CD8-positive, alpha-beta memory T cell (primary cell): ENCODE results near the gene PTGFRN. TPM values are rescaled to one million over a fixed set of nuclear protein-coding genes. Genes with fewer than 3 reads are reported as not detected.

ENCODE experiments used
- CTCF ChIA-PET: fragments of 350-600 bp; sonication (Branson Sonifier 250); formaldehyde crosslinking; loops from one replicate; lab custom pipeline; 2021; ENCODE audit warnings: antibody characterized with exemption; lab: Charles Lee
- POLR2A ChIA-PET: fragments of 350-600 bp; sonication (Branson Sonifier 250); formaldehyde crosslinking; loops from one replicate; lab custom pipeline; 2021; ENCODE audit warnings: antibody characterized with exemption; lab: Charles Lee
- DNase-seq, 5 donors: peaks; one replicate each; pipeline versions ENCODE4 v3.0.0 to v3.0.0-alpha.2; 2020 to 2022; ENCODE audit warnings: mixed read lengths in 1 of 5
- H3K27ac ChIP-seq: one replicate; pipeline ENCODE4 v1.7.0; 2013; ENCODE audit warnings: low read depth, mild to moderate bottlenecking, low read length, moderate library complexity
- H3K27me3 ChIP-seq: 2 replicates; pipeline ENCODE4 v1.7.0; 2013; ENCODE audit warnings: low read length, mild to moderate bottlenecking; ENCODE audit not compliant: insufficient read depth, poor library complexity, severe bottlenecking
- H3K36me3 ChIP-seq: 2 replicates; pipeline ENCODE4 v1.7.0; 2013; ENCODE audit warnings: mild to moderate bottlenecking, low read length, moderate library complexity; ENCODE audit not compliant: insufficient read depth
- H3K4me1 ChIP-seq: 2 replicates; pipeline ENCODE4 v1.7.0; 2013; ENCODE audit warnings: mild to moderate bottlenecking, low read length, moderate library complexity; ENCODE audit not compliant: insufficient read depth
- H3K4me3 ChIP-seq: 2 replicates; pipeline ENCODE4 v1.7.0; 2013; ENCODE audit warnings: mild to moderate bottlenecking, low read length
- H3K9me3 ChIP-seq: 2 replicates; pipeline ENCODE4 v1.7.0; 2013; ENCODE audit warnings: mild to moderate bottlenecking, low read length
- H3K27ac Mint-ChIP-seq, 8 donors: one replicate each; pipeline ENCODE4 v1.8.0; 2020 to 2021; ENCODE audit warnings: mixed read lengths in 8 of 8, mild to moderate bottlenecking in 6 of 8, inconsistent platforms in 3 of 8, moderate library complexity in 3 of 8
- H3K27me3 Mint-ChIP-seq, 2 donors: one replicate each; pipeline ENCODE4 v1.8.0; 2020 to 2021; ENCODE audit warnings: mixed read lengths in 2 of 2, mild to moderate bottlenecking in 1 of 2, moderate library complexity in 1 of 2
- H3K36me3 Mint-ChIP-seq, 3 donors: one replicate each; pipeline ENCODE4 v1.8.0; 2020 to 2021; ENCODE audit warnings: mixed read lengths in 3 of 3, inconsistent platforms in 1 of 3, mild to moderate bottlenecking in 1 of 3
- H3K4me1 Mint-ChIP-seq, 3 donors: one replicate each; pipeline ENCODE4 v1.8.0; 2020 to 2021; ENCODE audit warnings: mixed read lengths in 3 of 3, inconsistent platforms in 1 of 3, mild to moderate bottlenecking in 1 of 3
- H3K4me3 Mint-ChIP-seq, 7 donors: one replicate each; pipeline ENCODE4 v1.8.0; 2020 to 2021; ENCODE audit warnings: mixed read lengths in 7 of 7, mild to moderate bottlenecking in 6 of 7, moderate library complexity in 4 of 7, inconsistent platforms in 2 of 7
- H3K9me3 Mint-ChIP-seq, 5 donors: one replicate each; pipeline ENCODE4 v1.8.0; 2020 to 2022; ENCODE audit warnings: mixed read lengths in 5 of 5, mild to moderate bottlenecking in 3 of 5, moderate library complexity in 2 of 5, inconsistent platforms in 1 of 5
- polyA plus RNA-seq: library from polyadenylated mRNA; unstranded; fragments of 300-500 nt; fragmentation: Illumina TruSeq; gene quantifications from one replicate; pipeline ENCODE4 v1.2.3, GENCODE V29; 2021
- total RNA-seq, 2 experiments: library from RNA; stranded (reverse); gene quantifications; one replicate each; pipeline ENCODE4 v1.2.3, GENCODE V29; 2021

Gene PTGFRN
- total and polyA plus RNA-seq, 3 experiments from 2014 or later, result 0.39 to 6.5 (median 6.1) TPM

DNA sequence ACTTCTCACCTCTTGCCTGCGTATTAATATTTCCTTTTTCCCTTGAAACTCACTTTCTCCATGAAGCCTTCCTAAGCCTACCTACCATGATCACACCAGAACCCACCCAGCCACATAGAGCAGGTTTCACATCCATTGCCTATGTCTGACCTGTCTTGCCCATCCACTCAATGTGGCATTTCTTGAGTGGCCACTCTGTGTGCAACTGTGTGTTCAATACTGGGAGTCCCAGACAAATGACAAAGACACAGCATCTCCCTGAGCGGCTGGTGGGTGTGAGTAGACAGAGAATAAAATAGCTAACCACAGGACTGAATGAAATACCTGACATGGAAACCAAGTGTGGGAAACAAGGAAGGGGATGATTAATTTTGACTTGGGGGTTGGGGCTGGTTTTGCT lies 3.1 kb downstream of the PTGFRN start:
- H3K4me3 Mint-ChIP-seq, result no peak overlapping the region
- H3K9me3 ChIP-seq, result no peaks in the 10 kb centered on the region
- no peak for DNase-seq
- H3K4me3 ChIP-seq, result no peak overlapping the region
- peaks cover 4 to 5% (median 5%) of the 10 kb centered on the region in 3 donors for H3K4me1 Mint-ChIP-seq
- peaks cover 2 to 20% of the 10 kb centered on the region in 2 donors for H3K27me3 Mint-ChIP-seq
- H3K9me3 Mint-ChIP-seq, result no peaks in the 10 kb centered on the region
- ChIA-PET CTCF (no interaction called here), POLR2A (interaction anchor here (0.6 kb wide), 1 partner anchor 188 kb away, joined by 3 read pairs; no protein-coding TSS in a partner anchor)
- no peaks in the 10 kb centered on the region for H3K36me3 ChIP-seq
- H3K27ac Mint-ChIP-seq, result no peak overlapping the region
- H3K27ac ChIP-seq, result no peak overlapping the region
- peaks cover 19% of the 10 kb centered on the region for H3K4me1 ChIP-seq
- no peaks in the 10 kb centered on the region for H3K36me3 Mint-ChIP-seq
- no peaks in the 10 kb centered on the region for H3K27me3 ChIP-seq

DNA sequence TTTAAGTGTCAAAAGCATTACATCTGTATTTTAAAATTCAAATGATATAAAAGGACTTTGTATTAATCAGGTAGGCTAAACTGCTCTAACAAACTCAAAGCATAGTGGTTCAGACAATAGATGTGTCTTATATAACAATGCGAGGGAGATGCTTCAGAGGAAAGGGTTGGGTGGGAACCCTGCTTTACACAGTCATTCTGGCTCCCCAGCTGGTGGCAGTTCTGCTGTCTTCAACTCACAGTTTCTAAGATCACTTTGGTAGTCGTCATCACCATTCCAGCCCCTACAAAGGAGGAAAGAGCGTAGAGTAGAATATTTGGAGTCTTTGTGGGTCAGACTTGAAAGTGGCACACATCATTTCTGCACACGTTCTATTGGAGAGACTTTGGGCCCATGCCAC lies 4.2 kb downstream of the PTGFRN start:
- H3K27me3 ChIP-seq, result no peaks in the 10 kb centered on the region
- no peak overlapping the region for H3K27ac Mint-ChIP-seq
- H3K27ac ChIP-seq, result no peak overlapping the region
- no peak for DNase-seq
- no peaks in the 10 kb centered on the region for H3K36me3 ChIP-seq
- H3K4me3 Mint-ChIP-seq, result no peak overlapping the region
- no peaks in the 10 kb centered on the region for H3K36me3 Mint-ChIP-seq
- no peak overlapping the region for H3K4me3 ChIP-seq
- peaks cover 19% of the 10 kb centered on the region for H3K4me1 ChIP-seq
- ChIA-PET CTCF (no interaction called here), POLR2A (no interaction called here)
- no peaks in the 10 kb centered on the region for H3K9me3 Mint-ChIP-seq
- peaks cover 4 to 5% (median 4%) of the 10 kb centered on the region in 3 donors for H3K4me1 Mint-ChIP-seq
- H3K27me3 Mint-ChIP-seq, result peaks cover 2 to 17% of the 10 kb centered on the region in 2 donors
- H3K9me3 ChIP-seq, result no peaks in the 10 kb centered on the region

GRCh38 chr1:116914667-116915066 lies 5.0 kb downstream of the PTGFRN start:
- H3K36me3 ChIP-seq, result no peaks in the 10 kb centered on the region
- ChIA-PET CTCF (no interaction called here), POLR2A (interaction anchor here (0.6 kb wide), 1 partner anchor 25 kb away, joined by 3 read pairs; no protein-coding TSS in a partner anchor)
- no peak overlapping the region for H3K27ac Mint-ChIP-seq
- DNase-seq, result no peak
- peaks cover 2 to 11% of the 10 kb centered on the region in 2 donors for H3K27me3 Mint-ChIP-seq
- H3K9me3 Mint-ChIP-seq, result no peaks in the 10 kb centered on the region
- no peaks in the 10 kb centered on the region for H3K27me3 ChIP-seq
- H3K4me1 Mint-ChIP-seq, result peaks cover 0 to 3% (median 0%) of the 10 kb centered on the region in 3 donors
- H3K4me3 ChIP-seq, result no peak overlapping the region
- no peak overlapping the region for H3K27ac ChIP-seq
- H3K4me3 Mint-ChIP-seq, result no peak overlapping the region
- no peaks in the 10 kb centered on the region for H3K36me3 Mint-ChIP-seq
- H3K9me3 ChIP-seq, result no peaks in the 10 kb centered on the region
- H3K4me1 ChIP-seq, result peaks cover 19% of the 10 kb centered on the region

- no peak overlapping the region for H3K27ac ChIP-seq
- Mint-ChIP-seq H3K4me1 (peaks cover 0 to 3% (median 0%) of the 10 kb centered on the region in 3 donors), H3K36me3 (no peaks in the 10 kb centered on the region), H3K27ac (no peak overlapping the region), H3K4me3 (no peak overlapping the region), H3K9me3 (no peaks in the 10 kb centered on the region), H3K27me3 (peaks cover 2 to 11% of the 10 kb centered on the region in 2 donors)
- DNase-seq, result peak in 1 of 5 donors; percentile 10
- ChIA-PET POLR2A (interaction anchor here (0.6 kb wide), 1 partner anchor 26 kb away, joined by 3 read pairs; no protein-coding TSS in a partner anchor), CTCF (interaction anchor here (1.3 kb wide), 1 partner anchor 190 kb away, joined by 3 read pairs; no protein-coding TSS in a partner anchor)
- H3K27me3 ChIP-seq, result no peaks in the 10 kb centered on the region
- peaks cover 19% of the 10 kb centered on the region for H3K4me1 ChIP-seq
- H3K36me3 ChIP-seq, result no peaks in the 10 kb centered on the region
- no peak overlapping the region for H3K4me3 ChIP-seq
- no peaks in the 10 kb centered on the region for H3K9me3 ChIP-seq
These were observed 5.5 kb downstream of the PTGFRN start for GRCh38 chr1:116915086-116915661.

GRCh38 chr1:116916002-116916401 lies 6.3 kb downstream of the PTGFRN start:
- CTCF ChIA-PET, result interaction anchor here (1.3 kb wide), 1 partner anchor 191 kb away, joined by 3 read pairs; no protein-coding TSS in a partner anchor
- POLR2A ChIA-PET, result no interaction called here
- Mint-ChIP-seq H3K36me3 (no peaks in the 10 kb centered on the region), H3K27ac (no peak overlapping the region), H3K4me3 (no peak overlapping the region), H3K4me1 (peaks cover 0 to 3% (median 0%) of the 10 kb centered on the region in 3 donors), H3K27me3 (peaks cover 3 to 12% of the 10 kb centered on the region in 2 donors), H3K9me3 (no peaks in the 10 kb centered on the region)
- Histone ChIP-seq H3K27ac (no peak overlapping the region), H3K4me1 (peaks cover 19% of the 10 kb centered on the region), H3K36me3 (no peaks in the 10 kb centered on the region), H3K4me3 (no peak overlapping the region), H3K27me3 (no peaks in the 10 kb centered on the region), H3K9me3 (no peaks in the 10 kb centered on the region)
- no peak for DNase-seq

DNA sequence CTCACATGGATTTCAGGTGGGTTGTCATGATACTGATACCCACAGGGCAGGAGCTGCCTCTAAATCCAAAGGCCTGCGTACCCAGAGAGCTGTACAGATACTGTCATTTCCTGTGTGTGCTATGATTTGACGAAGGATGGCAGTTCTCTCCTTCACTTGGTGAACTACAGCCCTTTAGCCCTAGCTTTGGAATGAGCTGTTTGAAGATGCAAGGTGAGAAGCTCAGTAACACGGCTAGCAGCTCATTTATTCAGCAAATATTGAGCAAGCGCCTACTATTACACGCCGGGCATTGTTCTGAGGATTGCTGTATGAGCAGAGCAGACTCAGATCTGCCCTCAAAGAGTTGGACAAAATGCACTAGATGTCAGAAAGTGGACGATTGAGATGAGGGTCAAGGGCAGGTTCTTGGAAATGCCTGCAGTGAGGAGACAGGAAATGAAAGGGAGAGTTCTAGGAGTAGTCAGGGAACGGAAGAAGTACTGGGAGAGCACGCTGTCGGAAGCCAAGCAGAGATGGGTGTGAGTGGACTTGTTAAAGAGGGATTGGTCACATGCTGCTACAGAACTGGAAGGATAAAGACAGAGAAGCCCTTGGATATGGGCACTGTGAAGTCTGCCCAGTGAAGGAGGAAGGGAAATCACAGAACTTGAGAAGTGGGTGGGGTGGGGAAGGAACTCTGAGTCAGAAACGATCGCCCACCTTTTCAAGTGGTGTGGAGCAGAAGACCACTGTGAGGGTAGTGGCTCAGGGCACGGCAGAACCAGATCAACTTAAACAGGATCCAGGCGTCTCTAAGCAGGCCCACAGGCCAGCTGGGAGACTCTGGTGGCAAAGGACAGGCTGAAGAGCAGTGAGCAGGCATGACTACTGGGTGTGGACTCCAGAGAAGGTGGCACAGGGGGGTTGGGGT lies 7.1 kb downstream of the PTGFRN start:
- peaks cover 0 to 3% (median 0%) of the 10 kb centered on the region in 3 donors for H3K4me1 Mint-ChIP-seq

GRCh38 chr1:116918714-116919357 lies 9.1 kb downstream of the PTGFRN start:
- CTCF ChIA-PET, result no interaction called here

More for the DNA sequence above, 7.1 kb downstream of the PTGFRN start:
- Histone ChIP-seq H3K27me3 (no peaks in the 10 kb centered on the region), H3K4me1 (peaks cover 19% of the 10 kb centered on the region), H3K27ac (no peak overlapping the region), H3K36me3 (no peaks in the 10 kb centered on the region), H3K4me3 (no peak overlapping the region), H3K9me3 (no peaks in the 10 kb centered on the region)
- Mint-ChIP-seq H3K9me3 (no peaks in the 10 kb centered on the region), H3K4me3 (no peak overlapping the region), H3K27me3 (peaks cover 3 to 18% of the 10 kb centered on the region in 2 donors), H3K36me3 (no peaks in the 10 kb centered on the region), H3K27ac (no peak overlapping the region)
- ChIA-PET CTCF (interaction anchor here (1.3 kb wide), 1 partner anchor 192 kb away, joined by 3 read pairs; no protein-coding TSS in a partner anchor), POLR2A (no interaction called here)
- no peak for DNase-seq

More at GRCh38 chr1:116918714-116919357, 9.1 kb downstream of the PTGFRN start:
- H3K27me3 Mint-ChIP-seq, result peaks cover 3 to 23% of the 10 kb centered on the region in 2 donors
- H3K9me3 Mint-ChIP-seq, result no peaks in the 10 kb centered on the region
- Histone ChIP-seq H3K27ac (no peak overlapping the region), H3K4me1 (peaks cover 19% of the 10 kb centered on the region), H3K9me3 (no peaks in the 10 kb centered on the region), H3K4me3 (no peak overlapping the region), H3K36me3 (no peaks in the 10 kb centered on the region), H3K27me3 (no peaks in the 10 kb centered on the region)
- no peaks in the 10 kb centered on the region for H3K36me3 Mint-ChIP-seq
- no peak for DNase-seq
- peaks cover 0 to 3% (median 0%) of the 10 kb centered on the region in 3 donors for H3K4me1 Mint-ChIP-seq
- no peak overlapping the region for H3K27ac Mint-ChIP-seq
- POLR2A ChIA-PET, result no interaction called here
- no peak overlapping the region for H3K4me3 Mint-ChIP-seq
